Cardiac muscle cell (in vitro differentiated cells and primary cell): Measurements from ENCODE around the gene LMO1. TPM values are rescaled to one million over a fixed set of nuclear protein-coding genes. Genes with fewer than 3 reads are reported as not detected.

ENCODE experiments used
- DNase-seq, 2 donors: peaks; one replicate each; pipeline versions ENCODE4 v3.0.0 to v3.0.0-alpha.2; 2010 to 2017; ENCODE audit warnings: low read depth in 1 of 2, low spot score in 1 of 2
- H3K27ac ChIP-seq: fragments of 200-600 bp; sonication (generic); 2 replicates; pipeline ENCODE4 v1.5.1; 2016
- H3K27me3 ChIP-seq: fragments of 200-600 bp; sonication (generic); 2 replicates; pipeline ENCODE4 v1.6.0; 2016; ENCODE audit warnings: control low read depth
- H3K36me3 ChIP-seq: fragments of 200-600 bp; sonication (generic); 2 replicates; pipeline ENCODE4 v1.5.1; 2016; ENCODE audit warnings: control low read depth
- H3K4me1 ChIP-seq: fragments of 200-600 bp; sonication (generic); 2 replicates; pipeline ENCODE4 v1.8.1; 2017; ENCODE audit warnings: low read depth, mild to moderate bottlenecking, mixed run types
- H3K4me3 ChIP-seq: fragments of 200-600 bp; sonication (generic); 2 replicates; pipeline ENCODE4 v1.5.1; 2016; ENCODE audit warnings: mild to moderate bottlenecking
- H3K9me3 ChIP-seq: fragments of 200-600 bp; sonication (generic); 2 replicates; pipeline ENCODE4 v1.5.1; 2017; ENCODE audit warnings: low read depth, mild to moderate bottlenecking, control low read depth
- CTCF ChIP-seq: IDR thresholded peaks from 2 replicates; pipeline ENCODE4 v1.5.1; 2012; ENCODE audit warnings: low read depth, mild to moderate bottlenecking, low read length
- polyA plus RNA-seq: library from polyadenylated mRNA; unstranded; fragments of >200 nt; fragmentation: Nextera tagmentation; extraction: Ambion mirVana; gene quantifications from 2 replicates; pipeline ENCODE4 v1.2.1, GENCODE V29; 2016
- total RNA-seq: library from RNA; depleted of rRNA; stranded (reverse); fragments of >200 nt; gene quantifications from 2 replicates; pipeline ENCODE4 v1.2.3, GENCODE V29; 2016

The LMO1 gene
- total and polyA plus RNA-seq, 2 experiments from 2014 or later = 0.45 to 3.6 TPM

DNA sequence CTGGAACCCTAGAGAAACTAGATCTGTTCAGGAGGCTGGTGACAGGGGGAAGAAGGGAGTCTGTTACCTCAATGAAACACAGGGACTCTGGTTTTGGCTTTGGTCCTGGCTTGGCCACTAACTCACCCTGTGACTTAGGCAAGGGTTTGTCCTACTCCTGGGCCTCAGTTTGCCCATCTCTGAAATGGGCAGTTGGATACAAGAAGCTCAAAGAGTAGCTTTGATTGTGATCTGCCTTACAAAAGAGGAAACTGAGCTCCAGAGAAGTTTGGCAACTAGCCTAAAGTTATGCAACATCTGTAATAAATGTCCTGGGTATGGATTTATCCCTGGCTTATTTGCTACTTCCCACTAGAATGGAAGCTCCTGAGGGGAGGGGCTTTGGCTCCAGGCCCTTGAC lies 24.0 kb upstream of the LMO1 start:
- H3K4me1 ChIP-seq = peaks cover 10% of the 10 kb centered on the region
- no peaks in the 10 kb centered on the region for H3K36me3 ChIP-seq
- no peak for TF ChIP-seq CTCF
- H3K27me3 ChIP-seq = no peaks in the 10 kb centered on the region
- no peak for DNase-seq
- H3K27ac ChIP-seq = no peak overlapping the region
- H3K9me3 ChIP-seq = no peaks in the 10 kb centered on the region
- H3K4me3 ChIP-seq = no peak overlapping the region

GRCh38 chr11:8287297-8287696 lies 23.6 kb upstream of the LMO1 start:
- DNase-seq = no peak
- no peak for TF ChIP-seq CTCF

DNA sequence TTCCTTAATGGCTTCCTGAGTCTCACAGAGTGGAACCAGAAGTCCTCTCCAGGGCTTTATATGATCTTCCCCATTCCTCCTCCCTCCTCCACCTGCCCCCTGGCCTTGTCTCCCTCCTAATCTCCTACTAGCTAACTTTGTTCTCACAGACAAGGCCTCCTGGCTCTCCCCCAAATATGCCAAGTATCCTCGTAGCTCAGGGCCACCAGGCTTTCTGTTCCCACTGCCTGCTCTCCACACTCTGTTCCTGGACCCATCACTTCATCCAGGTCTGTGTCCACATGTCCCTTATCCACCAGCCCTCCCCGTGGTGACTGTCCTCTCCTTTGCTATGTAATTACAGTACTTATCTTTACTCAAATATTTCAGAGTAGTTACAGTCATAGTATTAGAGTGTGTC lies 23.2 kb upstream of the LMO1 start:
- no peak overlapping the region for H3K4me3 ChIP-seq
- H3K36me3 ChIP-seq = no peaks in the 10 kb centered on the region
- H3K27me3 ChIP-seq = no peaks in the 10 kb centered on the region
- H3K4me1 ChIP-seq = peaks cover 10% of the 10 kb centered on the region
- H3K27ac ChIP-seq = no peak overlapping the region
- no peaks in the 10 kb centered on the region for H3K9me3 ChIP-seq
- no peak for TF ChIP-seq CTCF
- no peak for DNase-seq

More at GRCh38 chr11:8287297-8287696, 23.6 kb upstream of the LMO1 start:
- H3K36me3 ChIP-seq = no peaks in the 10 kb centered on the region
- no peaks in the 10 kb centered on the region for H3K9me3 ChIP-seq
- H3K4me3 ChIP-seq = no peak overlapping the region
- no peak overlapping the region for H3K27ac ChIP-seq
- no peaks in the 10 kb centered on the region for H3K27me3 ChIP-seq
- peaks cover 10% of the 10 kb centered on the region for H3K4me1 ChIP-seq

DNA sequence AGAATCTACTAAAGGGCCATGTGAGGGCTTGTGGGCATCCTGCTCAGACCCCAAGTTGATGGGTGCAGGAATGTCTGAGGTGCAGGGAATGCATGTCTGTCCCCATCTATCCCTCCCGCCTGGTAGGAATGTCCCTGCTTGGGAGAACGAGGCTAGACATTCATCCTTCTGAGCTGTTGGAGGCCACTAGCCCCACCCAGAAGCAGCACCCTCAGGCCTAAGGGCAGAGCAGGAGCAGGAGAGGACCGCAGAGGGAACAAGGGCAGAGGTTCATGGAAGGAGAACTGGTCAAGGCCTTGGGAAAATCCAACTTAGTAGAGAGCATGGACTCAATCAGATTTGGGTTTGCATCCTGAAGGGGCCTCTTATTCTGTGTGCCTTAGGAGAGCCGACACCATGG lies 22.1 kb upstream of the LMO1 start:
- no peak for DNase-seq
- TF ChIP-seq CTCF = no peak

DNA sequence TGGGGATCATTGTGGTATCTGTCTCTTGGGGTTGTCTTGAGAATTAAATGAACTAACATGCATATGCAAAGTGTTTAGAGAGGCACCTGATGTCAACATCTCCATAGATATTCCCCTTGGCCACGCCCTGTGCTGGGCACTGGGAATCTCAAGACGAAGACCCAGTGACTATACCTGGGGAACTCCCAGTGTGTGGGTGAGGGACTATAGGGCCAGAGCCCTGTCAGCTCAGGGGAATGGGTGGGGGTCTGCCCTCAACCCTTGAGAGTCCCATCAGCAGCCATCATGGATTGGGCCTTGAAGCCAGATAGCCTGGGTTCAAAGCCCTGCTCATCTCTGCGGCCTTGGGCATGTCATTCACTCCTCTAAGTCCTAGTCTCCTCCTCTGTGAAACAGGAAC lies 21.6 kb upstream of the LMO1 start:
- no peak for TF ChIP-seq CTCF
- Histone ChIP-seq H3K36me3 (no peaks in the 10 kb centered on the region), H3K4me3 (no peak overlapping the region), H3K27me3 (no peaks in the 10 kb centered on the region), H3K9me3 (no peaks in the 10 kb centered on the region), H3K27ac (no peak overlapping the region), H3K4me1 (peaks cover 10% of the 10 kb centered on the region)
- DNase-seq = no peak

More for the DNA sequence above, 22.1 kb upstream of the LMO1 start:
- Histone ChIP-seq H3K4me3 (no peak overlapping the region), H3K4me1 (peaks cover 10% of the 10 kb centered on the region), H3K9me3 (no peaks in the 10 kb centered on the region), H3K27ac (no peak overlapping the region), H3K36me3 (no peaks in the 10 kb centered on the region), H3K27me3 (no peaks in the 10 kb centered on the region)
